H54 (cell line): ENCODE data around the gene NUP58.
"Not testable (repeated sequence)": the region's sequence is repeated elsewhere in the genome, so short reads cannot be mapped to it uniquely, and the experiment has no call there.

Source experiments
- DNase-seq: peaks from one replicate; pipeline ENCODE4 v3.0.0; 2011; ENCODE audit warnings: low spot score, mixed read lengths; ENCODE audit not compliant: insufficient read length
- FAIRE-seq: peaks from 3 replicates; lab custom pipeline; 2011; peaks lifted over from hg19 to GRCh38; lab: Jason Lieb, UNC
- POLR2A ChIP-seq: IDR thresholded peaks from 2 replicates; pipeline ENCODE4 v1.6.1; 2011; ENCODE audit warnings: low read depth, mild to moderate bottlenecking, low read length

Gene NUP58

GRCh38 chr13:25286969-25287961, 14.2 kb upstream of the NUP58 start, which contains the start of gene MTMR6:
Gene MTMR6, minus strand, starts transcription at chr13:25287488. Its CDS starts 241 bp downstream, at chr13:25287247.
- TF ChIP-seq POLR2A, result peak; percentile 55; the same call in 1 of the 2 replicates
- FAIRE-seq, result no peak
- DNase-seq, result peak; percentile 63

GRCh38 chr13:25288966-25289365, 12.5 kb upstream of the NUP58 start:
- no peak for DNase-seq
- no peak for TF ChIP-seq POLR2A
- FAIRE-seq, result no peak

GRCh38 chr13:25291691-25292090, 9.7 kb upstream of the NUP58 start:
- no peak for FAIRE-seq
- no peak for DNase-seq
- no peak for TF ChIP-seq POLR2A

GRCh38 chr13:25292301-25292700, 9.1 kb upstream of the NUP58 start:
- FAIRE-seq (no peak), DNase-seq (no peak)
- TF ChIP-seq POLR2A, result no peak

- FAIRE-seq (no peak), DNase-seq (no peak)
- no peak for TF ChIP-seq POLR2A
Observed at GRCh38 chr13:25295228-25295627, 6.2 kb upstream of the NUP58 start.

- DNase-seq, result no peak
- no peak for FAIRE-seq
- no peak for TF ChIP-seq POLR2A
Observed at GRCh38 chr13:25295701-25296100, 5.7 kb upstream of the NUP58 start.

GRCh38 chr13:25300861-25301346, 521 bp upstream of the NUP58 start:
- no peak for TF ChIP-seq POLR2A
- no peak for FAIRE-seq
- DNase-seq, result no peak

GRCh38 chr13:25302121-25302520, 696 bp downstream of the NUP58 start:
- DNase-seq, result no peak
- TF ChIP-seq POLR2A, result no peak
- no peak for FAIRE-seq

- FAIRE-seq (no peak), DNase-seq (no peak)
- no peak for TF ChIP-seq POLR2A
Observed at GRCh38 chr13:25306671-25307464, 5.4 kb downstream of the NUP58 start.

- FAIRE-seq (no peak), DNase-seq (no peak)
- TF ChIP-seq POLR2A, result no peak
Observed at GRCh38 chr13:25310891-25311290, 9.5 kb downstream of the NUP58 start.

- DNase-seq, result not testable (repeated sequence)
- FAIRE-seq, result peak; percentile 68
Observed at GRCh38 chr13:25318946-25319345, 17.5 kb downstream of the NUP58 start.

- FAIRE-seq, result no peak
- no peak for DNase-seq
- TF ChIP-seq POLR2A, result no peak
Observed at GRCh38 chr13:25319771-25320170, 18.3 kb downstream of the NUP58 start.

GRCh38 chr13:25324100-25324499, 22.7 kb downstream of the NUP58 start:
- no peak for TF ChIP-seq POLR2A
- no peak for FAIRE-seq
- no peak for DNase-seq

GRCh38 chr13:25329706-25330105, 28.3 kb downstream of the NUP58 start:
- no peak for TF ChIP-seq POLR2A
- DNase-seq (no peak), FAIRE-seq (no peak)
